Liver (tissue), 9 donors: ENCODE data around the gene ARHGDIB. TPM values are rescaled to one million over a fixed set of nuclear protein-coding genes. Genes with fewer than 3 reads are reported as not detected.

Source experiments
- DNase-seq: peaks from one replicate; pipeline ENCODE4 v3.0.0-alpha.2; 2017; ENCODE audit warnings: low spot score
- H3K27ac ChIP-seq, 2 donors: one replicate each; pipeline ENCODE4 v1.7.0; 2013; ENCODE audit warnings: inconsistent platforms in 2 of 2, low read length in 2 of 2, control low read depth in 1 of 2, low read depth in 1 of 2, mild to moderate bottlenecking in 1 of 2
- H3K27me3 ChIP-seq, 4 donors: one replicate each; pipeline versions ENCODE4 v1.6.1 to v1.7.0; 2013; ENCODE audit warnings: low read length in 3 of 4, inconsistent platforms in 1 of 4, mild to moderate bottlenecking in 1 of 4, moderate library complexity in 1 of 4; ENCODE audit not compliant: control insufficient read depth in 4 of 4, insufficient read depth in 4 of 4
- H3K36me3 ChIP-seq, 4 donors: one replicate each; pipeline versions ENCODE4 v1.6.1 to v1.7.0; 2013; ENCODE audit warnings: low read length in 3 of 4, mild to moderate bottlenecking in 3 of 4, low read depth in 1 of 4, moderate library complexity in 1 of 4; ENCODE audit not compliant: control insufficient read depth in 4 of 4, insufficient read depth in 3 of 4
- H3K4me1 ChIP-seq, 4 donors: one replicate each; pipeline versions ENCODE4 v1.6.1 to v1.7.0; 2013; ENCODE audit warnings: low read length in 3 of 4, mild to moderate bottlenecking in 3 of 4, moderate library complexity in 1 of 4; ENCODE audit not compliant: control insufficient read depth in 4 of 4, insufficient read depth in 4 of 4
- H3K4me3 ChIP-seq, 3 donors: one replicate each; pipeline versions ENCODE4 v1.6.1 to v1.7.0; 2013; ENCODE audit warnings: low read length in 3 of 3, control low read depth in 1 of 3, low read depth in 1 of 3, mild to moderate bottlenecking in 1 of 3
- H3K9ac ChIP-seq, 2 donors: one replicate each; pipeline ENCODE4 v1.7.0; 2013; ENCODE audit warnings: low read length in 2 of 2, mild to moderate bottlenecking in 2 of 2, moderate library complexity in 2 of 2, control low read depth in 1 of 2, low read depth in 1 of 2
- H3K9me3 ChIP-seq, 4 donors: one replicate each; pipeline versions ENCODE4 v1.6.1 to v1.7.0; 2013; ENCODE audit warnings: low read length in 3 of 4; ENCODE audit not compliant: control insufficient read depth in 4 of 4
- FOXA1 ChIP-seq: IDR thresholded peaks from 2 replicates; pipeline ENCODE4 v1.6.1; 2016; ENCODE audit warnings: antibody characterized with exemption
- GABPA ChIP-seq, 2 donors: IDR thresholded peaks in 1 of 2; conservative IDR thresholded peaks in 1 of 2; 2 replicates each; pipeline ENCODE4 v1.6.1; 2016; ENCODE audit warnings: antibody characterized with exemption in 2 of 2, mild to moderate bottlenecking in 1 of 2, moderate library complexity in 1 of 2
- HNF4G ChIP-seq: IDR thresholded peaks from 2 replicates; pipeline ENCODE4 v1.6.1; 2016; ENCODE audit warnings: antibody characterized with exemption
- JUND ChIP-seq, 2 donors: IDR thresholded peaks; 2 replicates each; pipeline ENCODE4 v1.6.1; 2016; ENCODE audit warnings: antibody characterized with exemption in 2 of 2
- NR2F2 ChIP-seq: IDR thresholded peaks from 2 replicates; pipeline ENCODE4 v1.6.1; 2016; ENCODE audit warnings: antibody characterized with exemption
- RAD21 ChIP-seq, 2 donors: IDR thresholded peaks; 2 replicates each; pipeline ENCODE4 v1.6.1; 2016; ENCODE audit warnings: antibody characterized with exemption in 2 of 2, mild to moderate bottlenecking in 2 of 2
- RXRA ChIP-seq, 2 donors: IDR thresholded peaks; 2 replicates each; pipeline ENCODE4 v1.6.1; 2017 to 2018; ENCODE audit warnings: antibody characterized with exemption in 2 of 2, mild to moderate bottlenecking in 1 of 2
- SP1 ChIP-seq: IDR thresholded peaks from 2 replicates; pipeline ENCODE4 v1.6.1; 2018; ENCODE audit warnings: antibody characterized with exemption, mild to moderate bottlenecking
- TAF1 ChIP-seq: conservative IDR thresholded peaks from 2 replicates; pipeline ENCODE4 v1.6.1; 2016; ENCODE audit warnings: antibody characterized with exemption, mild to moderate bottlenecking
- YY1 ChIP-seq: IDR thresholded peaks from 2 replicates; pipeline ENCODE4 v1.6.1; 2016; ENCODE audit warnings: antibody characterized with exemption, mild to moderate bottlenecking
- WGBS: extraction: QIAGEN DNeasy Blood & Tissue Kit; methylation state at CpG from one replicate; pipeline ENCODE4 v1.1.7; 2013; 5-methylcytosine and 5-hydroxymethylcytosine counted together
- polyA plus RNA-seq, 2 donors: library from polyadenylated mRNA; stranded (reverse) in 1 of 2; unstranded in 1 of 2; fragments of 200-250 nt in 1 of 2; fragments of >200 nt in 1 of 2; fragmentation: Nextera tagmentation in 1 of 2; extraction: Ambion mirVana in 1 of 2; gene quantifications; one replicate each; pipeline versions ENCODE4 v1.2.1 to v1.2.3, GENCODE V29; 2013 to 2015
- total RNA-seq, 2 donors: library from RNA; depleted of rRNA; stranded (reverse); fragments of >200 nt; gene quantifications; one replicate each; pipeline ENCODE4 v1.2.3, GENCODE V29; 2014
- TF ChIP-seq, protein P1 (sequence below): IDR thresholded peaks from 2 replicates; pipeline ENCODE4 v1.6.1; 2016; ENCODE audit warnings: antibody characterized with exemption
- TF ChIP-seq, protein P2 (sequence below): fragments of 150-350 bp; IDR thresholded peaks from 2 replicates; pipeline ENCODE4 v1.5.1; 2017; ENCODE audit warnings: improper control_type of control experiment, low read depth, low read length; ENCODE audit not compliant: missing input control
- TF ChIP-seq, protein P3 (sequence below): IDR thresholded peaks from 2 replicates; pipeline ENCODE4 v1.6.1; 2016; ENCODE audit warnings: antibody characterized with exemption, mild to moderate bottlenecking
- TF ChIP-seq, protein P4 (sequence below): IDR thresholded peaks from 2 replicates; pipeline ENCODE4 v1.6.1; 2016; ENCODE audit warnings: antibody characterized with exemption
- TF ChIP-seq, protein P5 (sequence below): IDR thresholded peaks from 2 replicates; pipeline ENCODE4 v1.6.1; 2016; ENCODE audit warnings: antibody characterized with exemption
- donor health status: healthy.
- donor health status: healthy.
- donor health status: healthy.
- donor health status: healthy.
- donor health status: healthy.

Gene ARHGDIB
- total and polyA plus RNA-seq, 4 donors: 36.3 to 66.9 (median 47.5) TPM

DNA sequence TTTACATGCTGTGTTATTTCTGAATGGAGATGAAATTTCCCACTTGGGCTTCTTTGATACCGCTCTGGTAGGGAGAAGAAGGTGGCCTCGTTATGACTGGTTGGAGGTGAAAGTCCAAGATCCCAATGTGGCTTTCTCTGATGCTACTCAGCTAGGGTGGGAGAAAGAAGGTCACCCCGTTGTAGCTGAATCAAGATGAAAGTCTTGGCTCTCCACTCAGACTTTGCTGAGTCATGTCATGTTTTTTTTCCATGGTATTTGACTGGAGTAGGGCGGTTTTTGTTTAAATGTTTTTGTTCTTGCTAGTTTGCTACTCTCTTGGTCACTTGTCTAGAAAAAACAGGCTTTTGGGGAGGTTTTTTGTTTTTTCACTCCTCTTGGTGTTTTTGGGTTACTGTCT, 9.1 kb upstream of the ARHGDIB start:
- H3K4me3 ChIP-seq: no peak overlapping the region
- 74% methylated on average over 4 of the region's 4 CpGs for WGBS
- no peak for TF ChIP-seq NR2F2
- TF ChIP-seq RXRA (IDR thresholded peaks at IDR 0.05): no peak
- TF ChIP-seq, protein P1, sequence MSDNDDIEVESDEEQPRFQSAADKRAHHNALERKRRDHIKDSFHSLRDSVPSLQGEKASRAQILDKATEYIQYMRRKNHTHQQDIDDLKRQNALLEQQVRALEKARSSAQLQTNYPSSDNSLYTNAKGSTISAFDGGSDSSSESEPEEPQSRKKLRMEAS: no peak
- no peak for TF ChIP-seq GABPA (IDR thresholded peaks at IDR 0.05 in 1 of 2, conservative IDR thresholded peaks at IDR 0.05 in 1 of 2)
- no peak for TF ChIP-seq RAD21 (IDR thresholded peaks at IDR 0.05)
- TF ChIP-seq, protein P2, sequence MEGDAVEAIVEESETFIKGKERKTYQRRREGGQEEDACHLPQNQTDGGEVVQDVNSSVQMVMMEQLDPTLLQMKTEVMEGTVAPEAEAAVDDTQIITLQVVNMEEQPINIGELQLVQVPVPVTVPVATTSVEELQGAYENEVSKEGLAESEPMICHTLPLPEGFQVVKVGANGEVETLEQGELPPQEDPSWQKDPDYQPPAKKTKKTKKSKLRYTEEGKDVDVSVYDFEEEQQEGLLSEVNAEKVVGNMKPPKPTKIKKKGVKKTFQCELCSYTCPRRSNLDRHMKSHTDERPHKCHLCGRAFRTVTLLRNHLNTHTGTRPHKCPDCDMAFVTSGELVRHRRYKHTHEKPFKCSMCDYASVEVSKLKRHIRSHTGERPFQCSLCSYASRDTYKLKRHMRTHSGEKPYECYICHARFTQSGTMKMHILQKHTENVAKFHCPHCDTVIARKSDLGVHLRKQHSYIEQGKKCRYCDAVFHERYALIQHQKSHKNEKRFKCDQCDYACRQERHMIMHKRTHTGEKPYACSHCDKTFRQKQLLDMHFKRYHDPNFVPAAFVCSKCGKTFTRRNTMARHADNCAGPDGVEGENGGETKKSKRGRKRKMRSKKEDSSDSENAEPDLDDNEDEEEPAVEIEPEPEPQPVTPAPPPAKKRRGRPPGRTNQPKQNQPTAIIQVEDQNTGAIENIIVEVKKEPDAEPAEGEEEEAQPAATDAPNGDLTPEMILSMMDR: no peak
- TF ChIP-seq, protein P3, sequence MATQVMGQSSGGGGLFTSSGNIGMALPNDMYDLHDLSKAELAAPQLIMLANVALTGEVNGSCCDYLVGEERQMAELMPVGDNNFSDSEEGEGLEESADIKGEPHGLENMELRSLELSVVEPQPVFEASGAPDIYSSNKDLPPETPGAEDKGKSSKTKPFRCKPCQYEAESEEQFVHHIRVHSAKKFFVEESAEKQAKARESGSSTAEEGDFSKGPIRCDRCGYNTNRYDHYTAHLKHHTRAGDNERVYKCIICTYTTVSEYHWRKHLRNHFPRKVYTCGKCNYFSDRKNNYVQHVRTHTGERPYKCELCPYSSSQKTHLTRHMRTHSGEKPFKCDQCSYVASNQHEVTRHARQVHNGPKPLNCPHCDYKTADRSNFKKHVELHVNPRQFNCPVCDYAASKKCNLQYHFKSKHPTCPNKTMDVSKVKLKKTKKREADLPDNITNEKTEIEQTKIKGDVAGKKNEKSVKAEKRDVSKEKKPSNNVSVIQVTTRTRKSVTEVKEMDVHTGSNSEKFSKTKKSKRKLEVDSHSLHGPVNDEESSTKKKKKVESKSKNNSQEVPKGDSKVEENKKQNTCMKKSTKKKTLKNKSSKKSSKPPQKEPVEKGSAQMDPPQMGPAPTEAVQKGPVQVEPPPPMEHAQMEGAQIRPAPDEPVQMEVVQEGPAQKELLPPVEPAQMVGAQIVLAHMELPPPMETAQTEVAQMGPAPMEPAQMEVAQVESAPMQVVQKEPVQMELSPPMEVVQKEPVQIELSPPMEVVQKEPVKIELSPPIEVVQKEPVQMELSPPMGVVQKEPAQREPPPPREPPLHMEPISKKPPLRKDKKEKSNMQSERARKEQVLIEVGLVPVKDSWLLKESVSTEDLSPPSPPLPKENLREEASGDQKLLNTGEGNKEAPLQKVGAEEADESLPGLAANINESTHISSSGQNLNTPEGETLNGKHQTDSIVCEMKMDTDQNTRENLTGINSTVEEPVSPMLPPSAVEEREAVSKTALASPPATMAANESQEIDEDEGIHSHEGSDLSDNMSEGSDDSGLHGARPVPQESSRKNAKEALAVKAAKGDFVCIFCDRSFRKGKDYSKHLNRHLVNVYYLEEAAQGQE: no peak
- no peak for TF ChIP-seq TAF1
- TF ChIP-seq, protein P4, sequence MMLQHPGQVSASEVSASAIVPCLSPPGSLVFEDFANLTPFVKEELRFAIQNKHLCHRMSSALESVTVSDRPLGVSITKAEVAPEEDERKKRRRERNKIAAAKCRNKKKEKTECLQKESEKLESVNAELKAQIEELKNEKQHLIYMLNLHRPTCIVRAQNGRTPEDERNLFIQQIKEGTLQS: no peak
- no peak for TF ChIP-seq YY1
- no peak for TF ChIP-seq HNF4G
- TF ChIP-seq JUND (IDR thresholded peaks at IDR 0.05): no peak
- TF ChIP-seq FOXA1: no peak
- TF ChIP-seq, protein P5, sequence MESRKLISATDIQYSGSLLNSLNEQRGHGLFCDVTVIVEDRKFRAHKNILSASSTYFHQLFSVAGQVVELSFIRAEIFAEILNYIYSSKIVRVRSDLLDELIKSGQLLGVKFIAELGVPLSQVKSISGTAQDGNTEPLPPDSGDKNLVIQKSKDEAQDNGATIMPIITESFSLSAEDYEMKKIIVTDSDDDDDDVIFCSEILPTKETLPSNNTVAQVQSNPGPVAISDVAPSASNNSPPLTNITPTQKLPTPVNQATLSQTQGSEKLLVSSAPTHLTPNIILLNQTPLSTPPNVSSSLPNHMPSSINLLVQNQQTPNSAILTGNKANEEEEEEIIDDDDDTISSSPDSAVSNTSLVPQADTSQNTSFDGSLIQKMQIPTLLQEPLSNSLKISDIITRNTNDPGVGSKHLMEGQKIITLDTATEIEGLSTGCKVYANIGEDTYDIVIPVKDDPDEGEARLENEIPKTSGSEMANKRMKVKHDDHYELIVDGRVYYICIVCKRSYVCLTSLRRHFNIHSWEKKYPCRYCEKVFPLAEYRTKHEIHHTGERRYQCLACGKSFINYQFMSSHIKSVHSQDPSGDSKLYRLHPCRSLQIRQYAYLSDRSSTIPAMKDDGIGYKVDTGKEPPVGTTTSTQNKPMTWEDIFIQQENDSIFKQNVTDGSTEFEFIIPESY: no peak
- TF ChIP-seq SP1: no peak
- no peaks in the 10 kb centered on the region for H3K4me1 ChIP-seq
- no peak overlapping the region for H3K9ac ChIP-seq
- H3K36me3 ChIP-seq: no peaks in the 10 kb centered on the region
- H3K9me3 ChIP-seq: no peaks in the 10 kb centered on the region
- no peak overlapping the region for H3K27ac ChIP-seq
- no peaks in the 10 kb centered on the region for H3K27me3 ChIP-seq
- DNase-seq: no peak

DNA sequence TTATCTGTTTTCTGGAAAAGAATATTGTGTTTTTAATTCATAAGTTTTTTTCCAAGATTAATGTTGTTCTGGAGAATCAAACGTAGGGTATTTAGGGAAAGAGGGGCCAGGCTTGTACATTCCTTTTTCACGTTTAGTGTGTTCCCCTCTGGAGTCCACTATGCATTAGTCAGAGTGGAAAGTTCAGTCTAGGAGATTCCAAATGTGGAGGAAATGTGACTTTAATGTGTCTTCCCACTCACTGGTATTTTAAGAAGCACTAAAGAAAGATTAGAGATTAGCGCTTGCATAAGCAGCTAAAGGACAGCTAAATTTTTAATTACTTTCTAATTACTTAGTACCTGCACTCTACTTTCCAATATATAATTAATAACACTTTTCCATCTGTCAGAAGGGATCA, 7.1 kb upstream of the ARHGDIB start:
- H3K9me3 ChIP-seq: no peaks in the 10 kb centered on the region
- H3K27me3 ChIP-seq: no peaks in the 10 kb centered on the region
- TF ChIP-seq SP1: no peak
- TF ChIP-seq TAF1: no peak
- TF ChIP-seq GABPA (IDR thresholded peaks at IDR 0.05 in 1 of 2, conservative IDR thresholded peaks at IDR 0.05 in 1 of 2): no peak
- H3K4me1 ChIP-seq: no peaks in the 10 kb centered on the region
- DNase-seq: no peak
- WGBS: 58% methylated on average over 3 of the region's 3 CpGs
- no peak overlapping the region for H3K4me3 ChIP-seq
- H3K9ac ChIP-seq: no peak overlapping the region
- H3K27ac ChIP-seq: no peak overlapping the region
- no peaks in the 10 kb centered on the region for H3K36me3 ChIP-seq
